GM18909 (cell line): Measurements from ENCODE around the gene ANKRD23.
"Not testable (repeated sequence)": the region's sequence is repeated elsewhere in the genome, so short reads cannot be mapped to it uniquely, and the experiment has no call there.

Experiments
- ATAC-seq: cut with Tn5 transposase; IDR thresholded peaks from one replicate; pipeline ENCODE4 v1.9.1; 2021; ENCODE audit warnings: mild to moderate bottlenecking; ENCODE audit not compliant: unreplicated experiment, poor library complexity

The ANKRD23 gene

DNA sequence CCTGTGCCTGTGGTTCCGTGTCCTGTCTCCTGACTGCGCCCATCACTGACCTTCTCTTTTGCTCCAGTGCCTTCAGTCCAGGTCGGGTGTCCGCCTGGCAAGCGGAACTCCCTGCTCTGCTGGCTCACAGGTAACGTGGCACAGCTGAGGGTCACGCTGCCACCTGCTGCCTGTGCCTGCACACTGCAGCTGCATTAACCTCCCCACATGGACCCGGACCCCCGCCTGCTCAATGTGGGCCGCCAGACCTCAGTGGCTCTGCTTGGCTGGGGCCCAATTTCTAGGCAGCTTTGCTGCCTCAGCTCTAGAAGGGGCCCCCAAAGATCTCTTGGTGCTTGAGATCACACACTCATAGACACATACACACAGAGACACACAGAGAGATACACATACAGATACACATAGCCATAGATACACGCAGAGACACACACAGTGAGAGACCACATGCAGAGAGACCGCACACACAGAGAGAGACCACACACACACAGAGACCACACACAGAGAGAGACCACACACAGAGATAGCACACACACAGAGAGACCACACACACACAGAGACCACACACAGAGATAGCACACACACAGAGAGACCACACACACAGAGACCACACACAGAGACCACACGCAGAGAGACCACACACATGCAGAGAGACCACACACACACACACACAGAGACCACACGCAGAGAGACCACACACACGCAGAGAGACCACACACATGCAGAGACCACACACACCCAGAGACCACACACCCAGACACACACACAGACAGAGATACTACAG is 42.6 kb downstream of the ANKRD23 start:
- peak; percentile 84 for ATAC-seq

DNA sequence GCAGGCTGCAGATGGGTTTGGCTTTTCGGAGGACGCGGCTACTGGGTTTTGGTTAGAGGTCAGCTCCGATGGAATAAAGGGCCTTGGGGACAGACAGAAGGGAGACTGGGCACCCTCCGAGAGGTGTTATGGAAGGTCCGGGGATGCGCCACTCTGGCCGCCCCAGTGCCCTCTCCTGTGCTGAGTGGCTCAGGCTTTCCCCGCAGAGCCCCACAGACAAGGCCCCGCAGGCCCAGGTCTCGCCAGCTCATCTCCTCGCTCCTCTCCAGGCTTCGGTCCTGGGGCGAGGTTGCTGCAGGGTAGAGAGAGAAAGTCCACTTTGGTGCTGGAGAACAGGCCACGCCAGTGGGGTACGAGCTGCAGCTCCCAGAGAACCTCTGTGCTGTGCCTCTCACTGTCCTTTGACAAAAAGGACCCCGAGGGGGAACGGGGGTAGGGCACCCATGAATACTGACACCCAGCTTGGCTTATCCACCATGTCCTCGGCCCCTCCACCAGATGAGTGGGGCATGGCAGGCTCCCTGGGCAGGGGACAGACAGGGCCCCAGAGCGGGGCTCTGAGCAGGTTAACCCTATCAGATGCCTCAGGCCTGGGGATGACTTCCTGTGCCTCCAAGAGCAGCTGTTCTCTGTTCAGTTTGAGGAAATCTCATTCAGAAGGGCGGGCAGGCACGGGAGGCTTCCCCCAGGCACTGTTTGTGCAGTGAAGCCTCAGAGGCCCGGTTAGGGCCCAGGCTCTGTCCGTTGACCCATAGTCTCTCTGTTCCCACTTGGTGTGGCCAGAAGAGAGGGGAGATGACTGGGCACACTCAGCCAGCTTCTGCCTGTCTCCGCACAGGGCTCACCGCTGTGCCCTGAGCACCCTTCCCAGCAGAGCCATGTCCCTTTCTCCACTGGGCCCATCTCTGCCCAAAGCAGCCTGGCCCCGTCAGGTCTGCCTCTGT is 43.5 kb downstream of the ANKRD23 start:
- peak; percentile 30 for ATAC-seq

DNA sequence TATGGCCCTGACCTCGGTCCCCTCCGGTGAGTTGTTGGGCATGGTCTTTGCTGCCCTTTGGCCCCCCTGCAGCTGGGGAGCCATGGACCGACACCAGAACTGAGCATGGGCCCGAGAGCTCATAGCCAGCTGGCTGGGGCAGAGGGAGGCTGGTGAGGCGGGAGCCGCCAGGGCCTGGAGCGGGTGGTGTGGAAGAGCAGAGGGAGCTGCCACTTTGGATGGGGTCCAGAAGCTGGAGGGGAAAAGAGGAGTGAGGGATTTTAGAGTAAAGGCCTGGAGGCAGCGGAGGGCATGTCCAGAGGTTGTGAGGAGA is 44.2 kb downstream of the ANKRD23 start:
- ATAC-seq = no peak

DNA sequence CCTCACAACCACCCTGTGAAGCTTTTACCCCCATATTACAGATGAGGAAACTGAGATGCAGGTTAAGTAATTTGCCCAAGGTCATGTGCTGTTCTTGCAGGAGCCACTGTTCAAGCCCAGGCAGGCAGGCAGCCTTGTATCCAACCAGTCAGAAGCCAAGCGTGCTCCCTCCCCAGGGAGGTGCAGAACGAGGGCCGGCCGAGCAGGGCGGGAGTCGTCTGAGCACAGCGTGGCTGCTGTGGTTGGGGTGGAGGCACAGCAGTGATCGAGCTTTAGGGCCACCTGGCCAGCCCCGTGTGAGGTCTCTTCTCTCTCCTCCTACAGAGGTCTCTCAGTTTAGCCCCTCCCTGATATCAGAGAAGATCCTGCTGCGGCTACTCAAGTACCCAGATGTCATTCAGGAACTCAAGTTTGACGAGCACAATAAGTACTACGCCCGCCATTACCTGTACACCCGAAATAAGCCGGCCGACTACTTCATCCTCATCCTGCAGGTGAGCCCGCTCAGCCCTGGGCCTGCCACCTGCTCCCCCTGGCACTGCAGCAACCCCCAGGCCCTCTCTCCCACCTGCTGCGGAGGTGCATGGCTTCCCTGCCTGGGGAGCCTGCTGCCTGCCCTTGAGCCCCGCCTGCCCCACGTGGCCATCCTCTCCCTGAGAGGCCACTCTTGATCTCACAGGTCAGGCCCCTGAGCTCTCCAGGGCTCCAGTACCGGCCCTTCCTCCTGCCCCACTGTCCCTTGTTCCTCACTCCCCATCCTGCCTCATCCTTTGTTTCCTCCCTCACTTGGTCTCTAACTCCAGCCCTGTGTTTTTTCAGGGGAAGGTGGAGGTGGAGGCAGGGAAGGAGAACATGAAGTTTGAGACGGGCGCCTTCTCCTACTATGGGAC is 44.8 kb downstream of the ANKRD23 start:
- no peak for ATAC-seq

DNA sequence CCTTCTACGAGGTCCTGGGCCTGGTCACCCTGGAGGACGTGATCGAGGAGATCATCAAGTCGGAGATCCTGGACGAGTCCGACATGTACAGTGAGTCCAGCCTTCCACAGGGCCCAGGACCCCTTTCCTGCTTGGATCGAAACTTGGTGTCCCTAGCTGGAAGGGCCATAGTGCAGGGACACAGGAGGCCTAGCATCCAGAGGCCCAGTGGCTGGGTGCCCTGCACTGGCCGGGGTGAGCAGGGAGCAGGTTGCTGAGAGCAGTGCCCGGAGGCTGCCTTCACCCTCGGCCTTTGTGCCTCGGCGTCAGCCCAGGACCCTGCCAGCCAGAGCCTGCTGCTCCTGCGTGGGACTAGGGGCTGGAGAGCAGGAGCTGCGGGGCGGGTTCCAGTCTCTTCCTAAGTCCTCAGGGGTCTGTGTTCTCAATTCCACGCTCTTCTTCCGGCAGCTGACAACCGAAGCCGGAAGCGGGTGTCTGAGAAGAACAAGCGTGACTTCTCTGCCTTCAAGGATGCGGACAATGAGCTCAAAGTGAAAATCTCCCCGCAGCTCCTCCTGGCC is 46.7 kb downstream of the ANKRD23 start:
- no peak for ATAC-seq

DNA sequence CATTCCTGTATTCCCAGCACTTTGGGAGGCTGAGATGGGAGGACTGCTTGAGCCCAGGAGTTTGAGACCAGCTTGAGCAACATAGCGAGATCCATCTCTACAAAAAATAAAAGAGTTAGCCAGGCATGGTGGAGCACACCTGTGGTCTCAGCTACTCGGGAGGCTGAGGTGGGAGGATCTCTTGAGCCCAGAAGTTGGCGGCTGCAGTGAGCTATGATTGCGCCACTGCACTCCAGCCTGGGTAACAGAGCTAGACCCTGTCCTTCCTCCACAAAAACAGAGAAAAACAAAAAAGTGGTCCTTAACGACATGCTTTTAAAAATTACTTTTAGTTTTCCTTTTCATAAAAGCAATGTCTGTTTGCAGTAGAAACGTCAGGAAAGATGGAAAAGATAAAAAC is 47.3 kb downstream of the ANKRD23 start:
- ATAC-seq = not testable (repeated sequence)

DNA sequence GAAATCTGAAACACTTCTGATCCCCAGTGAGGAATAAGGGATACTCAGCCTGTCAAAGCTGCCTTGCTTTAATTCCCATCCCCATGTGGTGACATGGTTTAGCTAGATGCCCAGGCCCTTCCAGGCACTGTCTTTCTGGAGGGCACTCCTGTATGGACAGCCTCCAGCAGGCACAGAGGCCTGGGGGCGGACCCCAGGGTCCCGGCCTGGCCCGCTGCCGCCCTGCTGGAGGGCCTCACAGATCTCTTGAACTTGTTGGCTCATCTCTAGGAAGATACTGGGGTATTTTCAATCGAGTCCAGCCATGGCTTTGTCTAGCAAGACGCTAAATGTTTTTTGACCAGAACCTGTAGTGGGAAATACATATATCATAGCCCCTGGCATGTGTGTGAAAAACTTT is 48.7 kb downstream of the ANKRD23 start:
- ATAC-seq = no peak

DNA sequence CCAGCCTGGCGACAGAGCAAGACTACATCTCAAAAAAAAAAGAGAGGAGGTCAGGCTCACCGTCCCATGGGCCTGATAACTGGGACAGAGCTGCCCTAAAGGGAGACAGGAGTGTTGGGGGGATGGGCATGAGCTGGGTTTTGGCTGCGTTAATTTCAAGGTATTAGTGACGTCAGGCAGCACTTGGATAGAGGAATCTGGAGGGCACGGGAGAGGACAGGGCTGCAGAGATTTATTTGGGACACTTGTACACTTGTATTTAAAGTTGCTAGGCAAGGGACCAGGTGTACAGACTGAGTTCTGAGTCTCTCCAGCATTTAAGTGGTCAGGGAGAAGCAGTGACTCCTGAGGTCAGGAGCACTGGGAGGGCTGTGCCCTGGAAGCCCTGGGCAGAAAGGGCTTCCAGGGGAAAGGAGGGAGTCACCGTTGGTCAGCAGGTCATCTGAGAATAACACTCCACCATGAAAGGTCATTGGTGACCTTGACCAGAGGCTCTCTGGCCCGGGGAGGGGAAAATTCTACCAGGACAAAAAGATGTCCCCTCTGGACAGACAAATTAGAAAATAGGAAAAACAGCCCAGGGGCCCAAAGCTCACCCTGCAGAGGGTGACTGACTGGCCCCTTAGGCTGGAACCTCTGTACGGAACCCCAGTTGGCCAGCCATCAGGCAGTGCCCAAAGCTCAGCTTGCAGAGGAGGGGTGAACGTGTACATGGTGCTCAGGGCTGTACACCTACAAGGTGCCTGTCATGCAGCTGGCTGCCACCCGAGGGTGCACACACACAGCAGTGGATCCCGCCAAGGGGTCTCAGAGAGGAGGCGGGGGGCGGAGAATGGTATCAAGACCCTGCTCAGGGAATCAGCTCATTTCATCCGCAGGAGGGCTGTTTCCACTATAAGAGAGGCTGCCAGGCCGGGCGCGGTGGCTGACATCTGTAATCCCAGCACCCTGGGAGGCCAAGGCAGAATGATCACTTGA is 50.8 kb downstream of the ANKRD23 start:
- ATAC-seq = no peak

DNA sequence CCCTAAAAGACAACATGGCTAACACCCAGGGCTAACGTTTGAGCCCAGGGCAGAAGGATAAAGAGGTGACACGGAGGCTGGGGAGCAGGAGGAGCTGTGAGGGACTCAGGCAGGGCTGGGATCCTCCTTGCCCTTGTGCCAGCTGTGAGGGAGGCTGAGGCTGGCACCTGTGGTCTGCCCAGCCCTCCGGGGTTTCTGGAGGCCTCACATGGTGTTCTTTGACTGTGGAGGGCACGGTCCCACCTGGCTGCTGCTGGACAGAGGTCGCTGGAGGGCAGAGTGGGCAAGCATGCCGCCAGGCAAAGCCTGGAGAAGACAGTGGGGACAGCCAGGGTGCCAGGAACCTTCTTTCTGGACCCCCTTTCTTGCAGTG is 54.6 kb downstream of the ANKRD23 start:
- ATAC-seq = no peak

DNA sequence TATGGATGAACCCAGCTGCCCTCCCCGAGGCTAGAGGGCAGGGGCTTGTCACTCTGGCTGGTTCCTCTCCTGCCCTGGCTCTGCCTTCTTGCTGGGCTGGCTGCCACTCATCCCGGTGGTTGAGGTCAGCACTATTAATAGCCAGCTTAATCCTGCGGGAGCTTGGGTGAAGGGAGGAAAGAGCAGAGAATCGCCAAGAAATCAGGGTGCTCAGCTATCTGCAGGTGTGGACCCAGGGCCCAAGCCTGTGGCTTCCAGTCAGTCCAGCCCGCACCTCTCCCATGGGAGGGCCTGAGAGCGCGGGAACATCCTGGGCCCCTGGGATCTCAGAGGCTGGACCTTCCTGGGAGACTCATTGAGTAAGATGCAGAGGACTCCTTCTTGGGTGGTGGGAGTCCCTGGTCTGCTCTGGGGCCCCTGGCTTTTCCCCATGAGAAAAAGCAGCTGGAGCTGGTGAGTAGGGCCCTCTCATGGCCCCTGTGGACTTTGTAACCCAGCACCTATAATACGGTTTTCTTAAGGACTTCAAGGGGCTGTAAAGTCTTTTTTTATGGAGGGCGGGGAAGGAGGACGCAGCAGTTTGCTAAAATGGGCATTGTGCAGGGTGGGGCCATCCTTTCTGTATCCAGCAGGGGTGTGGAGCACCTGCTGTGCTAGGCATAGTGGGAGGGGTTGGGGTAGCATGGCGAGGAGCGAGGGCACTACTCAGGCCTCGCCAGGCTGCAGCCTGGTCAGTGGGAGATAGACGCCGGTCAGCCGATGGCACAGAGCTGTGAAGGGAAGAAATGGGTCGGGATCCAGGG is 55.2 kb downstream of the ANKRD23 start:
- no peak for ATAC-seq
